WI38 (cell line): ENCODE measurements around the gene SLC5A11.

ENCODE experiments used
- H3K4me3 ChIP-seq: 2 replicates; pipeline ENCODE4 v1.5.1; 2011; ENCODE audit warnings: low read depth, mild to moderate bottlenecking, control low read depth, low read length
- CTCF ChIP-seq: IDR thresholded peaks from 2 replicates; pipeline ENCODE4 v1.5.1; 2012; ENCODE audit warnings: low read depth, mild to moderate bottlenecking, control low read depth, low read length

SLC5A11 gene

GRCh38 chr16:24815021-24815420, 30.7 kb upstream of the SLC5A11 start:
- no peak for TF ChIP-seq CTCF
- no peak overlapping the region for H3K4me3 ChIP-seq

GRCh38 chr16:24816688-24817087, 29.1 kb upstream of the SLC5A11 start:
- H3K4me3 ChIP-seq, result no peak overlapping the region
- no peak for TF ChIP-seq CTCF

- TF ChIP-seq CTCF, result no peak
Observed at GRCh38 chr16:24819462-24820040, 26.2 kb upstream of the SLC5A11 start.

GRCh38 chr16:24820522-24820921, 25.2 kb upstream of the SLC5A11 start:
- no peak for TF ChIP-seq CTCF
- no peak overlapping the region for H3K4me3 ChIP-seq

More at GRCh38 chr16:24819462-24820040, 26.2 kb upstream of the SLC5A11 start:
- H3K4me3 ChIP-seq, result no peak overlapping the region

- no peak for TF ChIP-seq CTCF
- H3K4me3 ChIP-seq, result no peak overlapping the region
Observed at GRCh38 chr16:24821129-24821528, 24.6 kb upstream of the SLC5A11 start.

- H3K4me3 ChIP-seq, result no peak overlapping the region
- no peak for TF ChIP-seq CTCF
Observed at GRCh38 chr16:24822542-24822941, 23.2 kb upstream of the SLC5A11 start.

GRCh38 chr16:24822974-24823373, 22.8 kb upstream of the SLC5A11 start:
- no peak overlapping the region for H3K4me3 ChIP-seq
- TF ChIP-seq CTCF, result no peak
